Measurements from ENCODE around the gene IFNA6.

Gene IFNA6

DNA sequence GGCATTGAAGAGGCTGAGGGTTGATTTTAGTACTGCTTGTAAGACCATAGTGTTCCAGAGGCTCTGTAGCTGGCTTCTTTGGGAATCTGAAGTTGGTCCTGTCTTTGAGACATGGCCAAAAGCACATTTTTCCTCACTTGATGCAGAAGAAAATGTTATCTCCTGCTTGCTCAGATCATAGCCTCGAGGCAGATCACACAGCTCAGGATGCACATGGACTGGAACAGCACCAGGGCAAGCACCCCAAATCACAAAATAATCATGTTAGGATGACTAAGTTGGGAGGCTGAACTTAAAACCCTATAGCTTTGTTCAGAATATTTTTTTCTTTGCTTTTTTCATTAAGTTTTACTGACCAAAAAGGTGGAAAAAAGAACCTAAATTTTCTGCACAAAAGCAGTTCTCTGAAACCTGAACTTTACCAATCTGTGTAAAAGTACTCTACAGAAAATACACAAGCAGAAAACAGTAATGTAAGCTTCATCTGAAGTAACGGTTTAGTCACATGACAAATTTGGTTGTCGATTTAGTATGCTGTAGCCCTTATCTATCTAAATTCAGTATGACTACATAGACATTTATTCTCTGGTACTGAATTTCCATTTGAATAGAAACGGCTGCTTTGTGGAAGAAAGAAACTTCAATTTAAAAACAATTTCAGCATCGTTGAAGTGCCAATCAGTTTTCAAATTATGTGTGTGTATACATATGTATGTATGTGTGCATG is 18.8 kb downstream of the IFNA6 start:
- no peak for DNase-seq (ENCODE audit: low read depth)

DNA sequence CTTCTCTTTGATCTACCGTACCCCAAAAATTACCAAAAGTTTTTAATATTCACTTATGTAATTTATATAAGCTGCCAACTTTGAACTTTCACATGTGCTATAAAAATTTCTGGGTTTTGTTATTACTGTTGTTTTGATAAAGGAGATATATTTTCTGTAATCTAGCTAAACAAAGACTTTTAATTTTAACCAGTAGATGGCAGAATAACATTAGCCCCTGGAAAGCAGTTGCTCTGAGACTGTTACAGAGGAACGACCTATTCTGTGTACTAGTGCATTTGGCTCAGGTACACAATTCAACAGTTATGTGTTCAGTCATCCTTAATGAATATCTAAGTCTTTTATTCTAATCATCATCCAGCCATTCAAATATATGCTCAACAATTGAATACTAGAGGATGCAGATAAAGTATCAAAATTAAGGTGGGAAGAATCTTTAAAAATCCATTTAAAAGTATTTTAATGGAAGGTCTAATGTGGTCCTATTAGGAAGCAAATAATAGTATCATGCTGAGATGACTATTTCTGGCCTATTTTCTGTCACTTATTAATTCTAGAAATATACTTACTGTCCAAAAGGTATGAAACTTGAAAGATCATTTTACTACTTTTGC is 24.1 kb downstream of the IFNA6 start:
- no peak for DNase-seq (ENCODE audit: low read depth)

DNA sequence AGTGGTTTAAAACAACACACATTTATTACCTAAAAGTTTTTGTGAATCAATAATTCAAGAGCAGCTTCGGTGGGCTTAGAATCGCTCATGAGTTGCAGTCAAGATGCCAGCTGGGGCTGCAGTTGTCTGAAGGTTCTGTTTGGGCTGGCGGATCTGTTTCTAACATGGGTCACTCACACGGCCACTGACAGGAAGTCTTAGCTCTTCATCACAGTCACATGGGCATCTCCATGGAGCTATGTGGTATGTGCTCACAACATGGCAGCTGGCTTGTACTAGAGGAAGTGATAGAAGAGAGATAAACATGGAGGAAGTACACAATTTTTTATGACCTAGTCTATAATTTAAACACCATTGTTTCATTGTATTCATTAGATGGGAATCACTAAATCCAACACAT is 26.6 kb downstream of the IFNA6 start:
- DNase-seq (ENCODE audit: low read depth) = no peak

DNA sequence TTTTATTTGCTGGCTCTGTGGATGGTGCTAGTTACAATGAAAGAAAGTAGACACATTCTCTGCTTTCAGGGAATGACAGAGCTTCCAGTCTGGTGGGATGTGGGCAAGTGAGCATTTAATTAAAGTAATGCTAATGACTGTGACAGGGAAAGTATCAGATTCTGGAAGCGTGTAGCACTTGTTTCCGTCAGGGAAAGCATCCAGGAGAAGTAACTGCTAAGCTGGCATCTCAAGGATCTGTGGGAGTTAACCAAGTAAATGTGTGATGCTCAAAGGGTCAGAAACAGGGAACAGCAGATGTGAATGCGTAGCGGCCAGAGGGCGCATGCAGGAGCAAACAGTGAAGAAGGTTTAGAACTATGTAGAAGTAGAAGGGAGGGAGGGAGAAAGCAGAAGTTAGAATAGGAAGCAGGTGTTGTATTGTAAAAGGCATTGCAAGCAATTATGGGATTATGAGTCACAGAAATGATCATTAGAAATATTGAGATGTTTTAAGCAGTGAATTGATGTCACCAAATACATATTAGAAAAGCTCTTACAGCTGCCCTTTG is 27.7 kb downstream of the IFNA6 start:
- DNase-seq (ENCODE audit: low read depth) = no peak

DNA sequence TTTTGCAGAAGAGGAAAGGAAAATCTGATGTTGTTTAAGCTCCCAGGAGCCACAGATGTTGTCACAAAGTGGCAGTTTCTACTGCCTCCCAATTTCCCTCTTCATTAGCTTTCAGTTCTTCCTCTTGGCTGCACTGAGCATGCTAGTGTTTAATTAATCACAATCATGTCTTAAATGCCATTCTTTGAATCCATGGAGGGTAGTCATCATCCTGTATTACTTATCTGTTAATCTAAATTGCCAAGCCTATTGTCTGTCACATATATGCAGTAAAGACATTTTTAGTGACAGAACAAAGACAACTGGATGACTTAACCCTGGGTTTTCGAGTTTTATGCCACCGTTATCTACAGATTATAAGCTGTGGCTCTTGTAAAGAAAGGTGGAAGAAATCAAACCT is 30.2 kb downstream of the IFNA6 start:
- no peak for DNase-seq (ENCODE audit: low read depth)

DNA sequence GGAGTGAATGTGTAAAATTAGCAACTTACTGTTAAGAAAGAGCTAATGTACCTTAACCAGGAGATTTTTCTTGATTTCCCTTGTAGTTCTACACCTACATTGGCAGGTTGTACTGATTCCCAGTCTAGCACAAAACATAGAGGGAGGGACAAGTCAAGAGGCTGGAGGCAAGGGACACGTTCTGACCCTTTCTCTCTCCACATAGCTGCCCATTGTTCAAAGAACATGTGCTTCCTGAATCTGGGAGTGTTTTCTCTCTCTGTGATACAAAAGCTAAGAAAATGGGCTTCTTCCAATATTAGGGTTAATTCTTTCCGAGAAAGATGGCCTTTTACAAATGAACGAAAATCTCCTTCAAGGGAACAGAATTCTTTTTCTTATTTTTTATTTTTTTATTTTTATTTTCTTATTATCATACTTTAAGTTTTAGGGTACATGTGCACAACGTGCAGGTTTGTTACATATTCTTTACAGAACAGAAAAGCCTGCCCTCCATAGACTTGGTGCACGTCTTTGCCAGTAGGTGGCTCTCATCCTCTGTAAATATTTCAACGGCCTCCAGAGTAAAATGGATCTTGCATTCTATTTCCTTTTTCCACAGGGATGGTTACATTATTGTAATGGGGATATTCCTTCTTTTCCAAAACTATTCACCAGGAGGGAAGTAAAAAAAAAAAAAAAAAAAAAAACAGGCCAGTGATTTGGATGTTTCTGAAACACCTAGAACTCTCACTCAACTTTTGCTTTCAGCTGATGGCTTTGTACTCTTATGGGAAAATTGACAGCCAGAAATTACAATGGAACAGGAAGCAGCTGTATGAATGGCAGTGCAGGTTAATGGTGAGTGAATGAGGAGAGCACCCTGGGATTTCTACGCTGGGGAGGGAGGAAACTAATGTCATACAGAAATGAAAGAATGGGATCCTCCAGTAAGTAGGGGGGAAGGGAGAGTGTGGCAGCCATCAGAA is 32.4 kb downstream of the IFNA6 start:
- no peak for DNase-seq (ENCODE audit: low read depth)

DNA sequence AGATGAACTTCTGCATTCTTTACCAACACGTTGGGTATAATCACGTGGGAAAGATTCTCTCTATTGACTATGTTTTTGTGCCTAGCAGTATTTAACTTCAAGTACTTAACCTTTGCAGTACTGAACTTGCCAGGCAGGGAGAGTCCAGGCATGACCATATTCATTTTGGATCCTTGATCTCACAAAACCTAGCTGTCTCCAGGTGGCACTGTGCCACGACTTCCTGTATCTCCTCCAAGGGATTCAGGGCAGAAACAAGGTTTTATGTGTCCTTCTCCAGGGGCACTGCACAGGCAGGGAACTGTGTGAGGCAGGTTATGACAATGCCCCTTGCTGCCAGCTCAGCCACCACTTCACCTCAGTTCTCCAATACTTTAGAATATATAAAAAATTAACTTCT is 33.8 kb downstream of the IFNA6 start:
- DNase-seq (ENCODE audit: low read depth) = no peak

DNA sequence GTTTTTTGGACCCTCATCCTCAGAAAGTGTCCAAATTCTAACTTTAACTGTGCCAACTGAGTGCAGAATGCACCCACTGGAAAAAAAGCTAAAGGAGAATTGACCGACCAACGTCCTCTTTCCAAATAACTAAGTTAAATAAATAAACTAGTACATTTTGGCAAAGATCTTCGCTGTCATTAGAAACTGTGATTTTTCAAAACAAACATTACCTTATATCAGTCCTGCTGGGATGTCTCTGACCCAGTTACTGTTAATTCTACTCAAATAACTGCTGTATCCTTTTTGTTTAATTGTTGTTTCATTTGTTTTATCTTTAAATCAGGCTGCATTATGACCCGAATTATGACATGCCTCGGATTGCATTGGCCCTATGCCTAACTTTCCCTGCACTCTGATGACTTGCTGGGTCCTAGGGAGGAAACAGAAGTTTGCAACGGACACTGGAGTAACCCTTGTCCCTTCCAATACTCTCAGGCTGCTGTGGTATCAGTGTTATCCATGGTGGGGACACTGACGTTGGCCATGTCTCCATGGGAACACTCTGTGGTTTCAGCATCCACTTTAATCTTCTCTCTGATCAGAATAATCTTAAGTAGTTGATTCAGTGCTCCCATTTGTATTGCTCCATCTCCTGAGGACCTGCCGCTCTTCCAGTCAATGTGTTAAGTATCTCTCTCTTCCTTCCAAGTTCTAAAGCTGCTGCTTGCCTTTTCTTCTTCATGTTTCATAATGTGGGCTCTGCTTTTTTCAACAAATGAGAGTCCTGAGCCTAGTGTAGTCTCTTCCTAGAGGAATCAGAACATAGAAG is 34.5 kb downstream of the IFNA6 start:
- no peak for DNase-seq (ENCODE audit: low read depth)

DNA sequence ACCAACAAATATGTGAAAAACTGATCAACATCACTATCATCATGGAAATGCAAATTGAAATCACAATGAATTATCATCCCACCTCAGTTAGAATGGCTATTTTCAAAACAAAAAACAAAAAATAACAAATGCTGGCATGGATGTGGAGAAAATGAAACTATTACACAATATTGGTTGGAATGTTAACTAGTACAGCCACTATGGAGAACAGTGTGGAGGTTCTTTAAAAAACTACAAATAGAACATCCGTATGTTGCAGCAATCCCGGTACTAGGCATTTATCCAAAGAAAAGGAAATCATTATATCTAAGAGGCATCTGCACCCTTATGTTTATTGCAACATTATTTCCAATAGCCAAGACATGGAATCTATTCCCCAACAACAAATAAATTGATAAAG is 36.5 kb downstream of the IFNA6 start:
- DNase-seq (ENCODE audit: low read depth) = no peak

DNA sequence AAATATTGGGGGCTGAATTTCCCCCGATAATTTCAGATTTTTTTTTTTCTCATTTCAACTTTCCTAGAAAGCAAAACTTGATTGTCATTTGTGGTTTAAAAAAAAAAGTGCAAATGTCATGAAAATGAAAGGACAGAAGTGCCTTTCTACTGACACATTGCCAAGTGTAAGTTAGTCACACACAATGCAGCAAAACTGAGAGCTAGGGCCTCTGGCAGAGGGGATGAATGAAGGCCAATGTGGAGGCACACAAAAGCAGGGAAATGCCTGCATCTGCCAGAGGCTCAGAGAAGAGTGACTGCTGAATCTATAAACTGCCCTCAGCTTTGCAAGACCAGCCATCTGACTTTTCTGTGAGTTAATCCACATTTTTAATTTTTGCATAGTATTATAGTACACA is 38.8 kb downstream of the IFNA6 start:
- no peak for DNase-seq (ENCODE audit: low read depth)

DNA sequence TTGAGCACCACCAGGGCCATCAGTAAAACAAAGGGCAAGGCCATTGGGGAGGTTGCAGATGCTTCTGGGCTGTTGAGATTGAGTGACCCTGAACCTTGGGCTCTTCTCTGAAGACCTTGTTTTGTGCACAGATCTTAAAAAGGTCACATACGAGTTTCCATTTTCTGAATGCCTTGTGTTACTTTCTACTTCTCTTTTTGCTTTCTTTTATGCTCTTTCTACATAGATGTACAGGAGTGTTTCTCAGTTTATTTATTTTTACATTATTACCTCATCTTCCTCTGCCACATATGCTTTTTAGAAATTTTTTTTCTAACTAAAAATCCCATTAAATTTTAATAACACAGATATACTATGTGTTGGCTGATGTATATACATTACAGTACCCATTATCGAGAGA is 45.5 kb downstream of the IFNA6 start, which contains the start of gene IFNA5:
Gene IFNA5, minus strand, starts transcription at position 101 of the 400 bp plus-strand sequence. Its CDS starts 57 bp downstream, at position 44.
- no peak for DNase-seq (ENCODE audit: low read depth)

All from activated T-cell treated with anti-CD3 and anti-CD28 coated beads for 1 hour (primary cell).